Measurements from ENCODE around the gene GPR158. TPM values are rescaled to one million over a fixed set of nuclear protein-coding genes. Genes with fewer than 3 reads are reported as not detected.
"Not testable (repeated sequence)": the region's sequence is repeated elsewhere in the genome, so short reads cannot be mapped to it uniquely, and the experiment has no call there.

GPR158 gene
- total RNA-seq, 1 donor from 2014 or later, result under 0.01 TPM

GRCh38 chr10:25296324-25296723 lies 121.5 kb downstream of the GPR158 start:
- no peak for DNase-seq (ENCODE audit: low read depth in 2 of 2)

GRCh38 chr10:25297466-25297865 lies 122.7 kb downstream of the GPR158 start:
- DNase-seq (ENCODE audit: low read depth in 2 of 2), result no peak

- no peak for DNase-seq (ENCODE audit: low read depth in 2 of 2)
Measured at GRCh38 chr10:25300073-25300472, 125.3 kb downstream of the GPR158 start.

GRCh38 chr10:25304606-25305005 lies 129.8 kb downstream of the GPR158 start:
- DNase-seq (ENCODE audit: low read depth in 2 of 2), result no peak

GRCh38 chr10:25306386-25306785 lies 131.6 kb downstream of the GPR158 start:
- DNase-seq (ENCODE audit: low read depth in 2 of 2), result no peak

GRCh38 chr10:25308278-25308677 lies 133.5 kb downstream of the GPR158 start:
- no peak for DNase-seq (ENCODE audit: low read depth in 2 of 2)

GRCh38 chr10:25317596-25318211 lies 142.9 kb downstream of the GPR158 start:
- DNase-seq (ENCODE audit: low read depth in 2 of 2), result not testable (repeated sequence)

- DNase-seq (ENCODE audit: low read depth in 2 of 2), result no peak
Measured at GRCh38 chr10:25327273-25327672, 152.5 kb downstream of the GPR158 start.

GRCh38 chr10:25328361-25328760 lies 153.6 kb downstream of the GPR158 start:
- DNase-seq (ENCODE audit: low read depth in 2 of 2), result no peak

GRCh38 chr10:25329587-25329986 lies 154.8 kb downstream of the GPR158 start:
- DNase-seq (ENCODE audit: low read depth in 2 of 2), result not testable (repeated sequence)

GRCh38 chr10:25334445-25334844 lies 159.6 kb downstream of the GPR158 start:
- DNase-seq (ENCODE audit: low read depth in 2 of 2), result no peak

- DNase-seq (ENCODE audit: low read depth in 2 of 2), result no peak
Measured at GRCh38 chr10:25336330-25336729, 161.5 kb downstream of the GPR158 start.

- no peak for DNase-seq (ENCODE audit: low read depth in 2 of 2)
Measured at GRCh38 chr10:25338271-25338670, 163.5 kb downstream of the GPR158 start.

- no peak for DNase-seq (ENCODE audit: low read depth in 2 of 2)
Measured at GRCh38 chr10:25339966-25340365, 165.2 kb downstream of the GPR158 start.

- DNase-seq (ENCODE audit: low read depth in 2 of 2), result no peak
Measured at GRCh38 chr10:25349520-25349919, 174.7 kb downstream of the GPR158 start.

GRCh38 chr10:25356609-25357008 lies 181.8 kb downstream of the GPR158 start:
- DNase-seq (ENCODE audit: low read depth in 2 of 2), result no peak

- no peak for DNase-seq (ENCODE audit: low read depth in 2 of 2)
Measured at GRCh38 chr10:25357269-25357668, 182.5 kb downstream of the GPR158 start.

- DNase-seq (ENCODE audit: low read depth in 2 of 2), result no peak
Measured at GRCh38 chr10:25382029-25382810, 207.4 kb downstream of the GPR158 start.

GRCh38 chr10:25382901-25383300 lies 208.1 kb downstream of the GPR158 start:
- not testable (repeated sequence) for DNase-seq (ENCODE audit: low read depth in 2 of 2)

GRCh38 chr10:25383686-25384085 lies 208.9 kb downstream of the GPR158 start:
- DNase-seq (ENCODE audit: low read depth in 2 of 2), result no peak

GRCh38 chr10:25384618-25385017 lies 209.8 kb downstream of the GPR158 start:
- no peak for DNase-seq (ENCODE audit: low read depth in 2 of 2)

- no peak for DNase-seq (ENCODE audit: low read depth in 2 of 2)
Measured at GRCh38 chr10:25388188-25388861, 213.5 kb downstream of the GPR158 start.

- no peak for DNase-seq (ENCODE audit: low read depth in 2 of 2)
Measured at GRCh38 chr10:25388862-25389206, 214.0 kb downstream of the GPR158 start.

All from dermis microvascular lymphatic vessel endothelial cell (primary cell).